C4-2B (cell line): ENCODE measurements around the gene IKZF4.
A peak's percentile ranks its signal among the peaks of the same experiment; 100 is the strongest.
"Not testable (repeated sequence)": the region's sequence is repeated elsewhere in the genome, so short reads cannot be mapped to it uniquely, and the experiment has no call there.

ENCODE experiments used
- ZFX ChIP-seq: fragments of 450-650 bp; IDR thresholded peaks from 2 replicates; pipeline ENCODE4 v1.6.1; 2017
- TF ChIP-seq, protein P1 (sequence below): fragments of 450-650 bp; conservative IDR thresholded peaks from 2 replicates; pipeline ENCODE4 v1.5.1; 2017; ENCODE audit warnings: mild to moderate bottlenecking

GRCh38 chr12:56042430-56042813 lies 21.6 kb downstream of the IKZF4 start:
- TF ChIP-seq, protein P1, sequence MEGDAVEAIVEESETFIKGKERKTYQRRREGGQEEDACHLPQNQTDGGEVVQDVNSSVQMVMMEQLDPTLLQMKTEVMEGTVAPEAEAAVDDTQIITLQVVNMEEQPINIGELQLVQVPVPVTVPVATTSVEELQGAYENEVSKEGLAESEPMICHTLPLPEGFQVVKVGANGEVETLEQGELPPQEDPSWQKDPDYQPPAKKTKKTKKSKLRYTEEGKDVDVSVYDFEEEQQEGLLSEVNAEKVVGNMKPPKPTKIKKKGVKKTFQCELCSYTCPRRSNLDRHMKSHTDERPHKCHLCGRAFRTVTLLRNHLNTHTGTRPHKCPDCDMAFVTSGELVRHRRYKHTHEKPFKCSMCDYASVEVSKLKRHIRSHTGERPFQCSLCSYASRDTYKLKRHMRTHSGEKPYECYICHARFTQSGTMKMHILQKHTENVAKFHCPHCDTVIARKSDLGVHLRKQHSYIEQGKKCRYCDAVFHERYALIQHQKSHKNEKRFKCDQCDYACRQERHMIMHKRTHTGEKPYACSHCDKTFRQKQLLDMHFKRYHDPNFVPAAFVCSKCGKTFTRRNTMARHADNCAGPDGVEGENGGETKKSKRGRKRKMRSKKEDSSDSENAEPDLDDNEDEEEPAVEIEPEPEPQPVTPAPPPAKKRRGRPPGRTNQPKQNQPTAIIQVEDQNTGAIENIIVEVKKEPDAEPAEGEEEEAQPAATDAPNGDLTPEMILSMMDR: not testable (repeated sequence)
- TF ChIP-seq ZFX: 0 out of 2 replicates have a peak, but pooled peaks have one; percentile 18
